Embryonic facial prominence (tissue), 1 donor: ENCODE data around the gene ACSM6.

Experiments used
- DNase-seq: peaks from one replicate; pipeline ENCODE4 v3.0.0-alpha.2; 2016; ENCODE audit errors: extremely low spot score

ACSM6 gene

GRCh38 chr10:95268438-95268837 is 74.4 kb downstream of the ACSM6 start:
- DNase-seq: no peak

GRCh38 chr10:95273393-95274312 is 79.6 kb downstream of the ACSM6 start:
- no peak for DNase-seq

DNA sequence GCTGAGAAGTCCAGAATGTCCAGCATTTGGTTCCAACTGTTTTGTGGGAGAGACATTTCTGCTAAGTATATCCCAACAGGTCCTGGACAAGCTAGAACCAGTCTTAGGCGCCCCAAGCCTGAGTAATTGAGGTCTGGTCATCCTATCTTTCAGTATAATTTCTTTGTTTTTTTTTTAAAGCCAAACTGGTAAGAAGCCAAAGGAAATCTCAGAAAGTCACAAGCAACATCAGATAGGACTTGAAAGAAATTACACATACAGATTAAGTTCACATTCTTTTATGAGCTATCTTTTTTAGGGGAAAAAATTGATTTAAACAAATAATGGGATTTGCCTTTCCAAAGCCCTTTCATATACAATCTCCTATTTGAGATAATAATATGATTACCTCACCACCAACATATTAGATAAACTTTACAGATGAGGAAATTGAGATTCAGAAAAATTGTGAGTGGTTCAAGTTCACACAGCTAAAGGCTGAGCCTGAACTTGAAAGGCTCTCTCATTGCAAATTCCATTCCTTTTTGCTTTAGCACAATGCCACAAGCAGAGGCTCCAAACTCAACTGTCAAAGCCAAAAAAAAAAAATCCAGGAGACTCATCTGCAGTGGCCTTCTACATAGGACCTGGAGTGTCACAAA is 81.8 kb downstream of the ACSM6 start:
- no peak for DNase-seq

- no peak for DNase-seq
Observed at GRCh38 chr10:95276367-95277200, 82.5 kb downstream of the ACSM6 start.

GRCh38 chr10:95277201-95277570 is 83.1 kb downstream of the ACSM6 start:
- DNase-seq: no peak

DNA sequence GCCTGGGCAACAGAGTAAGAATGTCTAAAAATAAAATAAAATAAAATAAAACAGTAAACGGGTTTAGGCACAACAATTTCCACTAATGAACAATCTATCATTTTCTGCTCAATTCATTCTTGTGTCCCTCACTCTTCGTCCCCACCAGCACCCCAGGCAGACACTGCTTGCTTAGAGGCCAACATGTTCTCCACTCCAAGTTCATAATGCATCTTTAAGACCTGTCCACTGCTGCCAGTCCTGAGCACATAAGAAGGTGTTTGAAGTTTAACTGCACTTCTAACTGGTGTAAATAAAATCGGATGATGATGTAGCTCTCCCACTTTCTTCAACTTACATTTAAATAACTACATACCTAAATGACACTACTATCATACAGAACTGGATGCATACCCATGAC is 83.6 kb downstream of the ACSM6 start:
- DNase-seq: no peak
